ENCODE measurements around the gene DNAJA4. TPM values are rescaled to one million over a fixed set of nuclear protein-coding genes. Genes with fewer than 3 reads are reported as not detected.

The DNAJA4 gene
- total and polyA plus RNA-seq, 9 of the 15 experiments (the other 6 are each of a cell fraction or from before 2014, with no cell fraction given): 0.11 to 1.0 (median 0.16) TPM; not detected in 4

- TF ChIP-seq ZNF583 (CRISPR knock-in tag; IDR thresholded peaks at IDR 0.05) (no peak), NCOA4 (IDR thresholded peaks at IDR 0.05; ENCODE audit: partially characterized antibody) (no peak), ETV5 (CRISPR knock-in tag; IDR thresholded peaks at IDR 0.05; ENCODE audit: low read depth) (peak; percentile 30), NFE2 (IDR thresholded peaks at IDR 0.05; ENCODE audit: low read depth) (no peak), ZNF780A (CRISPR knock-in tag; IDR thresholded peaks at IDR 0.05) (no peak), ESRRA (IDR thresholded peaks at IDR 0.05; ENCODE audit: borderline replicate concordance, low read depth) (peak; percentile 61), CBX5 (IDR thresholded peaks at IDR 0.05; ENCODE audit: borderline replicate concordance, low read depth) (0 out of 2 replicates have a peak, but pooled peaks have one; percentile 21), GMEB1 (CRISPR knock-in tag; IDR thresholded peaks at IDR 0.05) (peak; percentile 85), SIRT6 (IDR thresholded peaks at IDR 0.05; ENCODE audit: low read depth, low read length) (no peak), CREB3L1 (IDR thresholded peaks at IDR 0.05; ENCODE audit: borderline replicate concordance, low read depth) (peak; percentile 61; the same call in 1 of the 2 replicates), ZNF217 (CRISPR knock-in tag; IDR thresholded peaks at IDR 0.05) (no peak), ZNF655 (CRISPR knock-in tag; IDR thresholded peaks at IDR 0.05) (no peak), ZNF263 (CRISPR knock-in tag; IDR thresholded peaks at IDR 0.05; ENCODE audit: borderline replicate concordance) (no peak), PBX2 (CRISPR knock-in tag; IDR thresholded peaks at IDR 0.05; ENCODE audit: low read depth) (no peak), PBX2 (tag; conservative IDR thresholded peaks at IDR 0.05; ENCODE audit: low read depth) (no peak), DIDO1 (tag; IDR thresholded peaks at IDR 0.05; ENCODE audit: low read depth) (peak; percentile 83; the same call in 1 of the 2 replicates), PRPF4 (IDR thresholded peaks at IDR 0.05; ENCODE audit: insufficient read depth, low read depth, low read length, poor library complexity, severe bottlenecking) (no peak), CBFB (CRISPR knock-in tag; IDR thresholded peaks at IDR 0.05) (no peak), ZNF316 (IDR thresholded peaks at IDR 0.05) (no peak), E2F5 (CRISPR knock-in tag; IDR thresholded peaks at IDR 0.05) (no peak)
Measured at GRCh38 chr15:78299101-78299930, 35.0 kb downstream of the DNAJA4 start, which contains the start of gene SKIC8 (continued).

Data from K562 (cell line).